ENCODE measurements around the gene ABHD14A. TPM values are rescaled to one million over a fixed set of nuclear protein-coding genes. Genes with fewer than 3 reads are reported as not detected.

ABHD14A gene
- polyA plus RNA-seq, 1 of the 3 experiments (the other 2 are of a cell fraction), result 31.5 TPM

DNA sequence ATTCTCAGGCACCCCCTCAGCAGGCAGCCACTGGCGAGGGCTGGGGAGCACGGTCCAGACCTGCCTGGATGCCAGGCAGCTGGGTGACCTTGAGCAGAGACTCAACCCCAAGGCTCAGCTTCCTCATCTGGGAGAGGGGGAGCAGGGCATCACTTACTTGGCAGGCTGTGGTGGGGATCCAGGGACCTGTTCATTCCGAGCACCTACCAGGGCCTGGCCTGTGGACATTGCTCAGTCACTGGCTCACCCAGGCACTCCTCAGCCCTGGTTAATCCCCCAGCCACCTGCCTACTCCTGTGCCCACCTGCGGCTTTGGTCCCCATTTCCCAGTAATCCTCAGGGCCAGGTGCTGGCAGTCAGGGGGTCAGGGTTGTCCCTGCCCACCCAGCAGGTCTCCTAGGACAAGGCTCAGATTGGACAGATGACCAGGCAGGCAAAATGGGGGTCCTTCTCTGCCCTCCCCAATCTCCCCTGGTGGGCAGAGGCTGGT, 30.1 kb downstream of the ABHD14A start:
- peak overlapping the region; percentile 52 to 99; a peak in 3 of 4 replicates for H3K27ac ChIP-seq (ENCODE audit: low read depth in 2 of 2, low read length in 1 of 2)
- H3K36me3 ChIP-seq (replicated peaks in 1 of 2; ENCODE audit: control insufficient read depth in 1 of 2, insufficient read depth in 2 of 2, low read length in 1 of 2), result no peaks in the 10 kb centered on the region
- H3K9me2 ChIP-seq, result no peaks in the 10 kb centered on the region
- H3K9ac ChIP-seq, result peak overlapping the region; percentile 34; the same call in 1 of the 2 replicates
- peak overlapping the region; percentile 73 for H3K4me2 ChIP-seq
- H3F3A ChIP-seq (replicated peaks; ENCODE audit: insufficient read depth), result no peaks in the 10 kb centered on the region
- ChIA-PET POLR2A (interaction anchor here (0.8 to 6.2 kb wide), 16 partner anchors 7 to 138 kb away, joined by 3 to 144 read pairs (median 8); partner anchors contain the start of genes ACY1, DUSP7 and RPL29), CTCF (interaction anchor here (0.6 to 24.7 kb wide), 50 partner anchors 10 to 277 kb away, joined by 3 to 983 read pairs (median 6); partner anchors contain the start of genes ABHD14A, ABHD14B, ACY1 and DUSP7)
- no peaks in the 10 kb centered on the region for H4K20me1 ChIP-seq (ENCODE audit: insufficient read depth)
- no peaks in the 10 kb centered on the region for H3K79me2 ChIP-seq (ENCODE audit: insufficient read depth)
- peaks cover 20 to 62% of the 10 kb centered on the region in 2 experiments for H3K4me1 ChIP-seq (ENCODE audit: control insufficient read depth in 1 of 2, insufficient read depth in 2 of 2, low read depth in 1 of 2, low read length in 1 of 2)
- no peak for DNase-seq
- H3K9me3 ChIP-seq, result no peaks in the 10 kb centered on the region
- H2AFZ ChIP-seq (ENCODE audit: low read depth), result 0 out of 2 replicates have a peak overlapping the region, but pooled peaks have one; percentile 84
- WGBS (ENCODE audit: low lambda C conversion rate), result 91% methylated on average over 3 of the region's 4 CpGs
- H3K4me3 ChIP-seq (ENCODE audit: low read depth in 2 of 2, low read length in 1 of 2), result no peak overlapping the region
- no peaks in the 10 kb centered on the region for H3K27me3 ChIP-seq (ENCODE audit: insufficient read depth)
- TF ChIP-seq RFX5 (IDR thresholded peaks at IDR 0.05; ENCODE audit: low read length) (no peak), SMC3 (IDR thresholded peaks at IDR 0.05; ENCODE audit: low read depth, low read length) (no peak)

DNA sequence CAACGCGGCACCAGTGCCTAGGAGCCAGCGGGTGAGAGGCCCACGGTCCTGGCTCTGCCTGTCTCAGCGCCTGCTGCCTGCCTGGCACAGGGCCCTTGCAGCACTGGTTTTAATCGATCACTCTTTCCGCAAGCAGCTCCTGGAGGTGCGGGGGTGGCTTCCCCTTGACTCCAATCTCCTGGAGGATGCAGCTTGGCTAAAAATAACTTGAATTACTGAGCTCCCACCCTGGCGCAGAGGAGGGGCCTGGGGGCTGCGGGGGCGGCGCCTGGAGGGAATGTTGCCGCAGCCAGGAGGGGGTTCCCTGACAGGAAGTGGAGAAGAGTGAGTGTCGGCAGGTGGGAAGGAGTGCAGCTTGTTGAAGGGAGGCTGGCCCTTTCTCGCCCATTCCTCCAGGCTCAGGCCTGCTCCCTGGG, 30.7 kb downstream of the ABHD14A start:
- Histone ChIP-seq H4K20me1 (ENCODE audit: insufficient read depth) (no peaks in the 10 kb centered on the region), H3K9me3 (no peaks in the 10 kb centered on the region), H3K9ac (peak overlapping the region; percentile 34; the same call in 1 of the 2 replicates), H3K27ac (ENCODE audit: low read depth in 2 of 2, low read length in 1 of 2) (peak overlapping the region; percentile 52 to 99; a peak in 3 of 4 replicates), H3K79me2 (ENCODE audit: insufficient read depth) (no peaks in the 10 kb centered on the region), H3K4me1 (ENCODE audit: control insufficient read depth in 1 of 2, insufficient read depth in 2 of 2, low read depth in 1 of 2, low read length in 1 of 2) (peaks cover 20 to 62% of the 10 kb centered on the region in 2 experiments), H3F3A (replicated peaks; ENCODE audit: insufficient read depth) (no peaks in the 10 kb centered on the region), H2AFZ (ENCODE audit: low read depth) (peak overlapping the region; percentile 84; the same call in 1 of the 2 replicates), H3K36me3 (replicated peaks in 1 of 2; ENCODE audit: control insufficient read depth in 1 of 2, insufficient read depth in 2 of 2, low read length in 1 of 2) (no peaks in the 10 kb centered on the region), H3K27me3 (ENCODE audit: insufficient read depth) (no peaks in the 10 kb centered on the region), H3K9me2 (no peaks in the 10 kb centered on the region), H3K4me2 (peak overlapping the region; percentile 73), H3K4me3 (ENCODE audit: low read depth in 2 of 2, low read length in 1 of 2) (peak overlapping the region in 1 of 2 experiments; percentile 6; a peak in 1 of 4 replicates)
- POLR2A ChIA-PET, result interaction anchor here (0.6 to 6.2 kb wide), 15 partner anchors 10 to 137 kb away, joined by 3 to 144 read pairs (median 9); partner anchors contain the start of genes ACY1, DUSP7 and RPL29
- CTCF ChIA-PET, result interaction anchor here (1.0 to 24.7 kb wide), 10 partner anchors 12 to 169 kb away, joined by 3 to 983 read pairs (median 98); partner anchors contain the start of genes ACY1, DUSP7 and POC1A
- DNase-seq, result peak; percentile 71
- WGBS (ENCODE audit: low lambda C conversion rate), result 7% methylated on average over 9 of the region's 15 CpGs
- TF ChIP-seq MEF2A (IDR thresholded peaks at IDR 0.05; ENCODE audit: borderline replicate concordance, low read depth), result no peak; the same call in 1 of the 2 replicates
- no peak for TF ChIP-seq FOSL2 (IDR thresholded peaks at IDR 0.05; ENCODE audit: borderline replicate concordance, low read depth)
- peak; percentile 35; the same call in 1 of the 2 replicates for TF ChIP-seq TCF12 (IDR thresholded peaks at IDR 0.05)
- TF ChIP-seq, protein P1, sequence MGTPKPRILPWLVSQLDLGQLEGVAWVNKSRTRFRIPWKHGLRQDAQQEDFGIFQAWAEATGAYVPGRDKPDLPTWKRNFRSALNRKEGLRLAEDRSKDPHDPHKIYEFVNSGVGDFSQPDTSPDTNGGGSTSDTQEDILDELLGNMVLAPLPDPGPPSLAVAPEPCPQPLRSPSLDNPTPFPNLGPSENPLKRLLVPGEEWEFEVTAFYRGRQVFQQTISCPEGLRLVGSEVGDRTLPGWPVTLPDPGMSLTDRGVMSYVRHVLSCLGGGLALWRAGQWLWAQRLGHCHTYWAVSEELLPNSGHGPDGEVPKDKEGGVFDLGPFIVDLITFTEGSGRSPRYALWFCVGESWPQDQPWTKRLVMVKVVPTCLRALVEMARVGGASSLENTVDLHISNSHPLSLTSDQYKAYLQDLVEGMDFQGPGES (IDR thresholded peaks at IDR 0.05; ENCODE audit: low read depth, low read length), result no peak
- peak; percentile 22; the same call in 1 of the 2 replicates for TF ChIP-seq GATA2 (CRISPR knock-in tag; IDR thresholded peaks at IDR 0.05)

All from SK-N-SH (cell line).